Ishikawa (cell line): Measurements from ENCODE around the gene TET2.

Source experiments
- CEBPB ChIP-seq: IDR thresholded peaks from 2 replicates; pipeline ENCODE4 v1.6.1; 2012
- EGR1 ChIP-seq: IDR thresholded peaks from 2 replicates; pipeline ENCODE4 v1.6.1; 2012
- EP300 ChIP-seq: IDR thresholded peaks from 2 replicates; pipeline ENCODE4 v1.6.1; 2012; ENCODE audit warnings: borderline replicate concordance
- FOXM1 ChIP-seq: IDR thresholded peaks from 2 replicates; pipeline ENCODE4 v1.6.1; 2012; ENCODE audit warnings: low read depth, borderline replicate concordance
- NFIC ChIP-seq: IDR thresholded peaks from 2 replicates; pipeline ENCODE4 v1.6.1; 2012
- RAD21 ChIP-seq: IDR thresholded peaks from 2 replicates; pipeline ENCODE4 v1.6.1; 2012; ENCODE audit warnings: low read depth
- TAF1 ChIP-seq: IDR thresholded peaks from 2 replicates; pipeline ENCODE4 v1.6.1; 2012; ENCODE audit warnings: low read depth, mild to moderate bottlenecking
- TCF12 ChIP-seq: IDR thresholded peaks from 2 replicates; pipeline ENCODE4 v1.6.1; 2012; ENCODE audit warnings: low read depth
- YY1 ChIP-seq: IDR thresholded peaks from 2 replicates; pipeline ENCODE4 v1.6.1; 2012; ENCODE audit warnings: low read depth
- TF ChIP-seq, protein P1 (sequence below): IDR thresholded peaks from 2 replicates; pipeline ENCODE4 v1.6.1; 2012
- TF ChIP-seq, protein P2 (sequence below): IDR thresholded peaks from 2 replicates; pipeline ENCODE4 v1.6.1; 2012; ENCODE audit warnings: low read depth, mild to moderate bottlenecking

DNA sequence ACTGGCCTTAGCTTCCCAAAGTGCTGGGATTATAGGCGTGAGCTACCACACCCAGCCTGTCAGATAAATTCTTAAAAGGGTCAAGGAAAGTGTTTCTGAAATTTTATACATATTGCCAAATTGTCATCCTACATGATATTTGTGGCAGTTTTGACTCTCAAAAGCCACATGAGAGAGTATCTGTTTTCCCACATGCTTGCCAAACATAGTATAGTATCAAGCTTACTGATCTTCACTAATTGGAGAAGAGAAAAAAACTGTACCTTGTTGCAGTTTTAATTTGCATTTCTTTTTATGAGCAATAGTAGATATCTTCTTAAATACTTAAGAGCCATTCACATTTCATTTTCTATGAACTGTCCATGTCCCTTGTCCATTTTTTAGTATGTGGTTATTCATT is 83.6 kb downstream of the TET2 start:
- TF ChIP-seq, protein P1, sequence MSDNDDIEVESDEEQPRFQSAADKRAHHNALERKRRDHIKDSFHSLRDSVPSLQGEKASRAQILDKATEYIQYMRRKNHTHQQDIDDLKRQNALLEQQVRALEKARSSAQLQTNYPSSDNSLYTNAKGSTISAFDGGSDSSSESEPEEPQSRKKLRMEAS = no peak
- TF ChIP-seq YY1 (no peak), TAF1 (no peak), RAD21 (no peak), EP300 (no peak), EGR1 (no peak), TCF12 (no peak), NFIC (no peak), FOXM1 (no peak), CEBPB (no peak)
- TF ChIP-seq, protein P2, sequence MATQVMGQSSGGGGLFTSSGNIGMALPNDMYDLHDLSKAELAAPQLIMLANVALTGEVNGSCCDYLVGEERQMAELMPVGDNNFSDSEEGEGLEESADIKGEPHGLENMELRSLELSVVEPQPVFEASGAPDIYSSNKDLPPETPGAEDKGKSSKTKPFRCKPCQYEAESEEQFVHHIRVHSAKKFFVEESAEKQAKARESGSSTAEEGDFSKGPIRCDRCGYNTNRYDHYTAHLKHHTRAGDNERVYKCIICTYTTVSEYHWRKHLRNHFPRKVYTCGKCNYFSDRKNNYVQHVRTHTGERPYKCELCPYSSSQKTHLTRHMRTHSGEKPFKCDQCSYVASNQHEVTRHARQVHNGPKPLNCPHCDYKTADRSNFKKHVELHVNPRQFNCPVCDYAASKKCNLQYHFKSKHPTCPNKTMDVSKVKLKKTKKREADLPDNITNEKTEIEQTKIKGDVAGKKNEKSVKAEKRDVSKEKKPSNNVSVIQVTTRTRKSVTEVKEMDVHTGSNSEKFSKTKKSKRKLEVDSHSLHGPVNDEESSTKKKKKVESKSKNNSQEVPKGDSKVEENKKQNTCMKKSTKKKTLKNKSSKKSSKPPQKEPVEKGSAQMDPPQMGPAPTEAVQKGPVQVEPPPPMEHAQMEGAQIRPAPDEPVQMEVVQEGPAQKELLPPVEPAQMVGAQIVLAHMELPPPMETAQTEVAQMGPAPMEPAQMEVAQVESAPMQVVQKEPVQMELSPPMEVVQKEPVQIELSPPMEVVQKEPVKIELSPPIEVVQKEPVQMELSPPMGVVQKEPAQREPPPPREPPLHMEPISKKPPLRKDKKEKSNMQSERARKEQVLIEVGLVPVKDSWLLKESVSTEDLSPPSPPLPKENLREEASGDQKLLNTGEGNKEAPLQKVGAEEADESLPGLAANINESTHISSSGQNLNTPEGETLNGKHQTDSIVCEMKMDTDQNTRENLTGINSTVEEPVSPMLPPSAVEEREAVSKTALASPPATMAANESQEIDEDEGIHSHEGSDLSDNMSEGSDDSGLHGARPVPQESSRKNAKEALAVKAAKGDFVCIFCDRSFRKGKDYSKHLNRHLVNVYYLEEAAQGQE = no peak
